Transverse colon (tissue), 4 donors: Measurements from ENCODE around the gene UAP1L1. TPM values are rescaled to one million over a fixed set of nuclear protein-coding genes. Genes with fewer than 3 reads are reported as not detected.

Source experiments
- DNase-seq: peaks from one replicate; pipeline ENCODE4 v3.0.0-alpha.2; 2019
- H3K27ac ChIP-seq, 4 donors: fragments of 200-600 bp; sonication (generic); 2 replicates each; pipeline ENCODE4 v1.5.1; 2016 to 2018; ENCODE audit warnings: inconsistent platforms in 4 of 4
- H3K27me3 ChIP-seq: fragments of 200-600 bp; sonication (generic); 2 replicates; pipeline ENCODE4 v1.5.1; 2017; ENCODE audit warnings: inconsistent platforms
- H3K36me3 ChIP-seq, 4 donors: fragments of 200-600 bp; sonication (generic); 2 replicates each; pipeline ENCODE4 v1.5.1; 2017 to 2019; ENCODE audit warnings: inconsistent platforms in 4 of 4
- H3K4me1 ChIP-seq, 4 donors: fragments of 200-600 bp; sonication (generic); 2 replicates each; pipeline ENCODE4 v1.5.1; 2017 to 2020; ENCODE audit warnings: inconsistent platforms in 4 of 4
- H3K4me3 ChIP-seq, 4 donors: fragments of 200-600 bp; sonication (generic); 1 replicate in 1 of 4; 2 replicates in 3 of 4; pipeline versions ENCODE4 v1.5.1 to v1.6.1; 2017 to 2019; ENCODE audit warnings: inconsistent platforms in 4 of 4
- H3K9me3 ChIP-seq, 2 donors: fragments of 200-600 bp; sonication (generic); 2 replicates each; pipeline ENCODE4 v1.5.1; 2017 to 2019; ENCODE audit warnings: inconsistent platforms in 2 of 2
- CTCF ChIP-seq, 5 experiments: fragments of 200-600 bp in 3 of 5; fragments of 450-650 bp in 2 of 5; sonication (generic) in 3 of 5; IDR thresholded peaks; 1 replicate in 2 of 5; 2 replicates in 3 of 5; pipeline ENCODE4 v1.5.1; 2016 to 2017; ENCODE audit warnings: antibody characterized with exemption in 5 of 5, inconsistent platforms in 3 of 5, mild to moderate bottlenecking in 2 of 5, moderate library complexity in 1 of 5
- EP300 ChIP-seq: sonication (generic); formaldehyde crosslinking; IDR thresholded peaks from one replicate; pipeline ENCODE4 v1.6.1; 2017; ENCODE audit warnings: antibody characterized with exemption, low read depth
- POLR2A ChIP-seq: fragments of 450-650 bp; IDR thresholded peaks from one replicate; pipeline ENCODE4 v1.6.1; 2016; ENCODE audit warnings: antibody characterized with exemption, mild to moderate bottlenecking, moderate library complexity
- POLR2AphosphoS5 ChIP-seq, 3 donors: sonication (generic); formaldehyde crosslinking; IDR thresholded peaks; one replicate each; pipeline ENCODE4 v1.6.1; 2016; ENCODE audit warnings: antibody characterized with exemption in 3 of 3
- WGBS, 2 donors: methylation state at CpG; one replicate each; pipeline ENCODE4 v1.1.5; 2018; ENCODE audit warnings: low coverage in 1 of 2; 5-methylcytosine and 5-hydroxymethylcytosine counted together
- in situ Hi-C, 4 donors: fragments of 200-750 bp; cut with MboI; loops; one replicate each; pipeline versions ENCODE4 v1.15.0 to v1.15.1; 2017; ENCODE audit warnings: low sequenced_read_pairs in 3 of 4, low pct_ligation_motif_present in 1 of 4, low pct_unique_long_range_greater_than_20kb in 1 of 4
- intact Hi-C: fragments of 100-400 bp; cut with DNase I; formaldehyde crosslinking; loops from one replicate; pipeline ENCODE4 v1.15.1; 2023; ENCODE audit warnings: low total_unique reads
- total RNA-seq, 4 donors: library from RNA; depleted of rRNA; stranded (reverse); fragments of >200 nt; gene quantifications; one replicate each; pipeline ENCODE4 v1.1.0, GENCODE V29; 2016

UAP1L1 gene
- total RNA-seq, 4 donors from 2014 or later: 6.4 to 28.8 (median 11.7) TPM

GRCh38 chr9:137051145-137051724 is 26.1 kb upstream of the UAP1L1 start:
- H3K27me3 ChIP-seq: peaks cover 67% of the 10 kb centered on the region
- no peak overlapping the region for H3K4me3 ChIP-seq
- no peak for DNase-seq
- in situ Hi-C loops (no loop called here), intact Hi-C loops (no loop called here)
- TF ChIP-seq CTCF (IDR thresholded peaks at IDR 0.05) (no peak), POLR2AphosphoS5 (IDR thresholded peaks at IDR 0.05) (no peak), POLR2A (no peak), EP300 (no peak)
- no peak overlapping the region for H3K27ac ChIP-seq
- peaks cover 25 to 49% (median 41%) of the 10 kb centered on the region in 4 donors for H3K4me1 ChIP-seq
- 88% methylated on average over 14 of the region's 17 CpGs; no CpG with 5 or more reads in 1 of the 2 donors for WGBS, 2 donors
- no peaks in the 10 kb centered on the region for H3K36me3 ChIP-seq
- H3K9me3 ChIP-seq: no peaks in the 10 kb centered on the region

GRCh38 chr9:137052293-137052692 is 25.0 kb upstream of the UAP1L1 start:
- Histone ChIP-seq H3K4me3 (no peak overlapping the region), H3K4me1 (peaks cover 26 to 49% (median 44%) of the 10 kb centered on the region in 4 donors), H3K36me3 (no peaks in the 10 kb centered on the region), H3K27me3 (peaks cover 57% of the 10 kb centered on the region), H3K27ac (no peak overlapping the region), H3K9me3 (no peaks in the 10 kb centered on the region)
- intact Hi-C loops (no loop called here), in situ Hi-C loops (no loop called here)
- TF ChIP-seq POLR2AphosphoS5 (IDR thresholded peaks at IDR 0.05) (no peak), CTCF (IDR thresholded peaks at IDR 0.05) (no peak), POLR2A (no peak), EP300 (no peak)
- DNase-seq: no peak
- 78% methylated on average over 6 of the region's 8 CpGs; no CpG with 5 or more reads in 1 of the 2 donors for WGBS, 2 donors

GRCh38 chr9:137052998-137053943 is 24.0 kb upstream of the UAP1L1 start:
- in situ Hi-C loops: no loop called here
- no peak for TF ChIP-seq CTCF (IDR thresholded peaks at IDR 0.05)
- no peak for TF ChIP-seq EP300
- no peak for TF ChIP-seq POLR2A
- TF ChIP-seq POLR2AphosphoS5 (IDR thresholded peaks at IDR 0.05): no peak
- peak overlapping the region; percentile 80 to 89 (median 86) for H3K27ac ChIP-seq
- DNase-seq: no peak
- H3K36me3 ChIP-seq: no peaks in the 10 kb centered on the region
- 17% methylated on average over 55 of the region's 71 CpGs; no CpG with 5 or more reads in 1 of the 2 donors for WGBS, 2 donors
- intact Hi-C loops: no loop called here
- H3K9me3 ChIP-seq: no peaks in the 10 kb centered on the region
- peaks cover 26 to 58% (median 50%) of the 10 kb centered on the region in 4 donors for H3K4me1 ChIP-seq
- H3K4me3 ChIP-seq: peak overlapping the region in 3 of 4 donors; percentile 34 to 55 (median 51)
- peaks cover 48% of the 10 kb centered on the region for H3K27me3 ChIP-seq
